ENCODE results near the gene AMDHD2. TPM values are rescaled to one million over a fixed set of nuclear protein-coding genes. Genes with fewer than 3 reads are reported as not detected.

Gene AMDHD2
- total RNA-seq, 4 donors from 2014 or later: 7.9 to 36.5 (median 22.0) TPM

- peaks cover 0 to 34% of the 10 kb centered on the region in 2 donors for H3K4me1 ChIP-seq
- intact Hi-C loops (cut with DNase I; ENCODE audit: low total_unique reads): no loop called here
- peak within 1 kb of the TSS; percentile 58 to 63 for H3K27ac ChIP-seq
- TF ChIP-seq POLR2A (IDR thresholded peaks at IDR 0.05): peak; percentile 40 to 69
- TF ChIP-seq CTCF (IDR thresholded peaks at IDR 0.05): peak in 1 of 4 experiments; percentile 33
- H3K27me3 ChIP-seq: peaks cover 0 to 34% of the 10 kb centered on the region in 2 donors
- no peaks in the 10 kb centered on the region for H3K36me3 ChIP-seq
- DNase-seq: peak; percentile 79 to 86
- H3K4me3 ChIP-seq: peak within 1 kb of the TSS; percentile 58
- H3K9me3 ChIP-seq: no peaks in the 10 kb centered on the region
These were observed 45.2 kb upstream of the AMDHD2 start, which contains the start of gene TBC1D24 for GRCh38 chr16:2474877-2475412. Gene TBC1D24, plus strand, starts transcription at chr16:2475127. Its CDS starts 21,022 bp downstream, at chr16:2496149.

- peaks cover 0 to 34% of the 10 kb centered on the region in 2 donors for H3K4me1 ChIP-seq
- TF ChIP-seq CTCF (IDR thresholded peaks at IDR 0.05) (no peak), POLR2A (IDR thresholded peaks at IDR 0.05) (no peak)
- H3K27ac ChIP-seq: peak overlapping the region in 1 of 2 donors; percentile 63
- H3K4me3 ChIP-seq: peak overlapping the region; percentile 58
- intact Hi-C loops (cut with DNase I; ENCODE audit: low total_unique reads): no loop called here
- H3K27me3 ChIP-seq: peaks cover 0 to 30% of the 10 kb centered on the region in 2 donors
- no peaks in the 10 kb centered on the region for H3K9me3 ChIP-seq
- no peaks in the 10 kb centered on the region for H3K36me3 ChIP-seq
- no peak for DNase-seq
These were observed 44.5 kb upstream of the AMDHD2 start for GRCh38 chr16:2475413-2476344.

- Histone ChIP-seq H3K27ac (no peak overlapping the region), H3K36me3 (no peaks in the 10 kb centered on the region), H3K27me3 (peaks cover 0 to 25% of the 10 kb centered on the region in 2 donors), H3K4me1 (peaks cover 0 to 28% of the 10 kb centered on the region in 2 donors), H3K9me3 (no peaks in the 10 kb centered on the region), H3K4me3 (no peak overlapping the region)
- TF ChIP-seq CTCF (IDR thresholded peaks at IDR 0.05) (no peak), POLR2A (IDR thresholded peaks at IDR 0.05) (no peak)
- DNase-seq: no peak
- intact Hi-C loops (cut with DNase I; ENCODE audit: low total_unique reads): no loop called here
These were observed 43.8 kb upstream of the AMDHD2 start for GRCh38 chr16:2476345-2476720.

- intact Hi-C loops (cut with DNase I; ENCODE audit: low total_unique reads): no loop called here
- peaks cover 0 to 21% of the 10 kb centered on the region in 2 donors for H3K27me3 ChIP-seq
- H3K9me3 ChIP-seq: no peaks in the 10 kb centered on the region
- DNase-seq: no peak
- no peaks in the 10 kb centered on the region for H3K36me3 ChIP-seq
- H3K4me3 ChIP-seq: no peak overlapping the region
- peaks cover 0 to 24% of the 10 kb centered on the region in 2 donors for H3K4me1 ChIP-seq
- H3K27ac ChIP-seq: no peak overlapping the region
- no peak for TF ChIP-seq POLR2A (IDR thresholded peaks at IDR 0.05)
- no peak for TF ChIP-seq CTCF (IDR thresholded peaks at IDR 0.05)
These were observed 43.4 kb upstream of the AMDHD2 start for GRCh38 chr16:2476741-2477140.

GRCh38 chr16:2477327-2477726, 42.8 kb upstream of the AMDHD2 start:
- DNase-seq: no peak
- Histone ChIP-seq H3K36me3 (no peaks in the 10 kb centered on the region), H3K4me1 (peaks cover 0 to 22% of the 10 kb centered on the region in 2 donors), H3K27me3 (peaks cover 0 to 16% of the 10 kb centered on the region in 2 donors), H3K4me3 (no peak overlapping the region), H3K9me3 (no peaks in the 10 kb centered on the region), H3K27ac (no peak overlapping the region)
- intact Hi-C loops (cut with DNase I; ENCODE audit: low total_unique reads): no loop called here
- no peak for TF ChIP-seq POLR2A (IDR thresholded peaks at IDR 0.05)
- TF ChIP-seq CTCF (IDR thresholded peaks at IDR 0.05): no peak
